SK-N-SH (cell line): ENCODE data around the gene ATP5PD. TPM values are rescaled to one million over a fixed set of nuclear protein-coding genes. Genes with fewer than 3 reads are reported as not detected.

Experiments used
- CTCF ChIA-PET: fragments of 300-600, 350-600 bp; formaldehyde crosslinking; extraction: SDS; loops from one replicate; lab custom pipeline; 2021; lab: Yijun Ruan, JAX
- POLR2A ChIA-PET: fragments of 350-600 bp; sonication (Branson Sonifier 250); formaldehyde crosslinking; extraction: SDS; loops from one replicate; lab custom pipeline; 2020; ENCODE audit warnings: antibody characterized with exemption, inconsistent platforms; lab: Yijun Ruan, JAX
- DNase-seq: peaks from one replicate; pipeline ENCODE4 v3.0.0; 2012
- H2AFZ ChIP-seq: fragments of 200-600 bp; sonication (generic); 2 replicates; pipeline ENCODE4 v1.8.1; 2016; ENCODE audit warnings: antibody characterized with exemption, mild to moderate bottlenecking, low read depth
- H3F3A ChIP-seq: fragments of 200-600 bp; sonication (generic); replicated peaks from 2 replicates; pipeline ENCODE3; 2016; ENCODE audit warnings: antibody characterized with exemption, mild to moderate bottlenecking; ENCODE audit not compliant: insufficient read depth
- H3K27ac ChIP-seq, 2 experiments: fragments of 200-500 bp in 1 of 2; fragments of 200-600 bp in 1 of 2; sonication (Bioruptor generic) in 1 of 2; sonication (generic), shearing (Covaris generic) in 1 of 2; 2 replicates each; pipeline versions ENCODE4 v1.5.1 to v1.6.1; 2014 to 2016; ENCODE audit warnings: low read depth in 2 of 2, inconsistent platforms in 1 of 2, low read length in 1 of 2, mild to moderate bottlenecking in 1 of 2, mixed read lengths in 1 of 2
- H3K27me3 ChIP-seq: fragments of 200-600 bp; sonication (generic), shearing (Covaris generic); 2 replicates; pipeline ENCODE4 v1.6.1; 2016; ENCODE audit warnings: mixed run types; ENCODE audit not compliant: insufficient read depth
- H3K36me3 ChIP-seq, 2 experiments: fragments of 200-500 bp in 1 of 2; fragments of 200-600 bp in 1 of 2; sonication (Bioruptor generic) in 1 of 2; sonication (generic) in 1 of 2; replicated peaks in 1 of 2; 2 replicates each; pipeline versions ENCODE3 to v1.5.1; 2014 to 2016; ENCODE audit warnings: low read length in 1 of 2, mild to moderate bottlenecking in 1 of 2; ENCODE audit not compliant: insufficient read depth in 2 of 2, control insufficient read depth in 1 of 2
- H3K4me1 ChIP-seq, 2 experiments: fragments of 200-500 bp in 1 of 2; fragments of 200-600 bp in 1 of 2; sonication (Bioruptor generic) in 1 of 2; sonication (generic), shearing (Covaris generic) in 1 of 2; 2 replicates each; pipeline versions ENCODE4 v1.5.1 to v1.6.1; 2014 to 2016; ENCODE audit warnings: low read depth in 1 of 2, low read length in 1 of 2, mixed run types in 1 of 2; ENCODE audit not compliant: insufficient read depth in 2 of 2, control insufficient read depth in 1 of 2
- H3K4me2 ChIP-seq: fragments of 200-600 bp; sonication (generic), shearing (Covaris generic); 2 replicates; pipeline ENCODE4 v1.6.1; 2017; ENCODE audit warnings: mixed run types
- H3K4me3 ChIP-seq, 2 experiments: fragments of 200-500 bp in 1 of 2; fragments of 200-600 bp in 1 of 2; sonication (Bioruptor generic) in 1 of 2; sonication (generic), shearing (Covaris generic) in 1 of 2; 2 replicates each; pipeline versions ENCODE4 v1.5.1 to v1.8.1; 2014 to 2016; ENCODE audit warnings: low read depth in 2 of 2, inconsistent platforms in 1 of 2, low read length in 1 of 2, mild to moderate bottlenecking in 1 of 2, mixed read lengths in 1 of 2, moderate library complexity in 1 of 2
- H3K79me2 ChIP-seq: fragments of 200-600 bp; sonication (generic); 2 replicates; pipeline ENCODE4 v1.8.1; 2017; ENCODE audit warnings: mild to moderate bottlenecking; ENCODE audit not compliant: insufficient read depth
- H3K9ac ChIP-seq: fragments of 200-600 bp; sonication (generic); 2 replicates; pipeline ENCODE4 v1.6.1; 2017; ENCODE audit warnings: mixed run types
- H3K9me2 ChIP-seq: fragments of 200-600 bp; sonication (generic); 2 replicates; pipeline ENCODE4 v1.6.1; 2017; ENCODE audit warnings: mixed run types
- H3K9me3 ChIP-seq: fragments of 200-600 bp; sonication (generic); 2 replicates; pipeline ENCODE4 v1.6.1; 2017; ENCODE audit warnings: mixed run types, mild to moderate bottlenecking, moderate library complexity
- H4K20me1 ChIP-seq: fragments of 200-600 bp; sonication (generic); 2 replicates; pipeline ENCODE4 v1.6.1; 2017; ENCODE audit warnings: mild to moderate bottlenecking, mixed run types; ENCODE audit not compliant: insufficient read depth
- ELF1 ChIP-seq: IDR thresholded peaks from 2 replicates; pipeline ENCODE4 v1.4.0; 2012
- EP300 ChIP-seq, 2 experiments: IDR thresholded peaks; 2 replicates each; pipeline versions ENCODE4 v1.4.0 to v1.6.1; 2012; ENCODE audit warnings: borderline replicate concordance in 1 of 2, low read depth in 1 of 2, low read length in 1 of 2
- FOXJ3 ChIP-seq: sonication (generic); formaldehyde crosslinking; IDR thresholded peaks from 2 replicates; pipeline ENCODE4 v1.5.1; 2020; ENCODE audit warnings: mild to moderate bottlenecking, missing genetic modification reagents
- FOXM1 ChIP-seq: IDR thresholded peaks from 2 replicates; pipeline ENCODE4 v1.4.0; 2012; ENCODE audit warnings: low read depth, mild to moderate bottlenecking
- GATA2 ChIP-seq: sonication (generic); formaldehyde crosslinking; IDR thresholded peaks from 2 replicates; pipeline ENCODE4 v1.5.0; 2020; ENCODE audit warnings: mild to moderate bottlenecking, missing genetic modification reagents
- MXI1 ChIP-seq: IDR thresholded peaks from 2 replicates; pipeline ENCODE4 v1.6.1; 2012; ENCODE audit warnings: mild to moderate bottlenecking, low read depth, low read length, improper control_type of control experiment
- PBX3 ChIP-seq: IDR thresholded peaks from 2 replicates; pipeline ENCODE4; 2012
- RAD21 ChIP-seq: IDR thresholded peaks from 2 replicates; pipeline ENCODE4 v1.6.1; 2012; ENCODE audit warnings: mild to moderate bottlenecking, low read length
- RCOR1 ChIP-seq: fragments of 150-350 bp; IDR thresholded peaks from 2 replicates; pipeline ENCODE4 v1.6.1; 2017; ENCODE audit warnings: antibody characterized with exemption, low read length
- REST ChIP-seq: IDR thresholded peaks from 2 replicates; pipeline ENCODE4 v1.6.1; 2012; ENCODE audit warnings: mild to moderate bottlenecking, low read depth, low read length, moderate library complexity
- TAF1 ChIP-seq: IDR thresholded peaks from 2 replicates; pipeline ENCODE4 v1.6.1; 2012; ENCODE audit warnings: low read depth, mild to moderate bottlenecking, low read length, moderate library complexity, borderline replicate concordance
- TCF12 ChIP-seq: IDR thresholded peaks from 2 replicates; pipeline ENCODE4 v1.4.0; 2012
- YY1 ChIP-seq: IDR thresholded peaks from 2 replicates; pipeline ENCODE4 v1.4.0; 2012; ENCODE audit warnings: low read depth, mild to moderate bottlenecking
- WGBS: methylation state at CpG from one replicate; pipeline ENCODE4 v1.1.6; 2017; ENCODE audit warnings: low lambda C conversion rate; 5-methylcytosine and 5-hydroxymethylcytosine counted together
- polyA plus RNA-seq, 3 experiments: library from polyadenylated mRNA; depleted of rRNA; stranded (reverse); fragments of >200 nt; gene quantifications; 2 replicates each; pipeline ENCODE4 v1.2.3, GENCODE V29; 2012
- TF ChIP-seq, protein P1 (sequence below): IDR thresholded peaks from 2 replicates; pipeline ENCODE4 v1.4.0; 2012; ENCODE audit warnings: low read depth, borderline replicate concordance

Gene ATP5PD
- polyA plus RNA-seq, 1 of the 3 experiments (the other 2 are of a cell fraction) = 354 TPM

DNA sequence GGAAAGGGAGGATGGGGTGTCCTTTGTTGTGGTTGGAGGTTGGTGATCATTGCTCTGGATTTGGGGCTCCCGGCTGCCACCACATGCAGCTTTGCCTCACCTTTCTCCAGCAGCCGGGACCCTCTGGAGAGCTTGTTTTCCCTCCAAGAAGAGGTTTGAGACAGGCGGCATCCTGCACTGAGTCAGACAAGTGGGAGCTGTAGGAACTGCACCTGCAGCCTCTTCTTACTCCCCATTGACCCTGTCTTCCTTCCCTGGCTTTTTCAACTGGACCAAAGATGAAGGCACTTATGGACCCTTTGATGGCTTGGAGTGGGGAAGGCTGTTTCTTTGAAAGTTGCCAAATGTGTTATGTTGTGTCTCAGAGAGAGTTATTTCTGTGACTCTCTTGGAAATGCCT is 16.9 kb upstream of the ATP5PD start:
- H3K4me2 ChIP-seq = no peak overlapping the region
- TF ChIP-seq MXI1 = no peak
- CTCF ChIA-PET = interaction anchor here (0.8 to 1.8 kb wide), 10 partner anchors 10 to 140 kb away, joined by 3 to 9 read pairs (median 4); partner anchors contain the start of genes KCTD2, MRPL58, OTOP2 and USH1G
- H4K20me1 ChIP-seq = no peaks in the 10 kb centered on the region
- POLR2A ChIA-PET = no interaction called here
- no peaks in the 10 kb centered on the region for H3K4me1 ChIP-seq
- no peaks in the 10 kb centered on the region for H3K79me2 ChIP-seq
- H2AFZ ChIP-seq = no peak overlapping the region
- WGBS = 90% methylated on average over 3 of the region's 3 CpGs
- H3K4me3 ChIP-seq = no peak overlapping the region
- H3K27ac ChIP-seq = no peak overlapping the region
- DNase-seq = no peak
- H3K36me3 ChIP-seq = peaks cover 24 to 64% of the 10 kb centered on the region in 2 experiments
- H3K9me3 ChIP-seq = no peaks in the 10 kb centered on the region
- H3K9me2 ChIP-seq = no peaks in the 10 kb centered on the region
- no peaks in the 10 kb centered on the region for H3F3A ChIP-seq
- H3K9ac ChIP-seq = no peak overlapping the region
- H3K27me3 ChIP-seq = no peaks in the 10 kb centered on the region

DNA sequence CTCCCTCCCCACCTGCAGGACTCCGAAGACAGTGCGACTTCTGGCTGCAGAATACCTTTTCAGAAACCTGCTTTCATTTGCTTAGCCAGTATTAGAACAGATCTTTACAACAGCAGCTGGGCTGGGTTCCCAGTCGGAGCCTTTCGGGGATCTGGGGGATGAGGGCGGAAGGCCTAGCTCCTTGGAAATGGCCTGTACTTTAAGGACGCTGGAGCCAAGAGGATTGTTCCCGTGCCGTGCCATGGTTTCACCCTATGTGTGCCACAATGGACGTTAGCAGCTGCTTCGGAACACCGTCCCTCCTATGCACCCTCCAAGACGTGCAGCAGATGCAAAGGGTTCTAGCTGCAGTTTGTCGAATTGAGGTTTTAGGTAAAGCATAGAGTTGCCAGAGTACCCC is 16.4 kb upstream of the ATP5PD start:
- no peak for DNase-seq
- no peaks in the 10 kb centered on the region for H3K9me3 ChIP-seq
- TF ChIP-seq FOXM1 (no peak), TAF1 (no peak), RAD21 (no peak), ELF1 (no peak), FOXJ3 (no peak), YY1 (no peak), TCF12 (no peak), PBX3 (no peak), RCOR1 (no peak)
- TF ChIP-seq, all 33 proteins: peak for 0
- CTCF ChIA-PET = interaction anchor here (0.8 to 1.8 kb wide), 11 partner anchors 9 to 140 kb away, joined by 3 to 9 read pairs (median 3); partner anchors contain the start of genes KCTD2, MRPL58, NT5C and OTOP2
- Histone ChIP-seq H3K9ac (no peak overlapping the region), H2AFZ (no peak overlapping the region), H3K4me2 (no peak overlapping the region), H3K4me1 (no peaks in the 10 kb centered on the region), H3K36me3 (peaks cover 26 to 64% of the 10 kb centered on the region in 2 experiments), H3K27me3 (no peaks in the 10 kb centered on the region), H3K27ac (no peak overlapping the region), H3K79me2 (peaks cover 2% of the 10 kb centered on the region; the same call in 1 of the 2 replicates), H3K4me3 (no peak overlapping the region), H3K9me2 (no peaks in the 10 kb centered on the region), H3F3A (no peaks in the 10 kb centered on the region), H4K20me1 (no peaks in the 10 kb centered on the region)
- 91% methylated on average over 12 of the region's 13 CpGs for WGBS
- POLR2A ChIA-PET = interaction anchor here (0.6 to 1.0 kb wide), 2 partner anchors 11 to 17 kb away, joined by 3 read pairs; no protein-coding TSS in a partner anchor

- H3K27ac ChIP-seq = no peak overlapping the region
- no peak overlapping the region for H3K9ac ChIP-seq
- H3K4me3 ChIP-seq = no peak overlapping the region
- no peak for DNase-seq
- H3K9me3 ChIP-seq = no peaks in the 10 kb centered on the region
- H3K36me3 ChIP-seq = peaks cover 36 to 66% of the 10 kb centered on the region in 2 experiments
- H3K4me2 ChIP-seq = no peak overlapping the region
- H2AFZ ChIP-seq = no peak overlapping the region
- H3K4me1 ChIP-seq = no peaks in the 10 kb centered on the region
- ChIA-PET POLR2A (interaction anchor here (0.9 kb wide), 1 partner anchor 100 kb away, joined by 3 read pairs; no protein-coding TSS in a partner anchor), CTCF (interaction anchor here (1.0 to 3.4 kb wide), 9 partner anchors 8 to 140 kb away, joined by 3 to 19 read pairs (median 4); partner anchors contain the start of genes HID1 and NT5C)
- H3K27me3 ChIP-seq = no peaks in the 10 kb centered on the region
- no peaks in the 10 kb centered on the region for H4K20me1 ChIP-seq
- no peaks in the 10 kb centered on the region for H3F3A ChIP-seq
- H3K9me2 ChIP-seq = no peaks in the 10 kb centered on the region
- WGBS = 89% methylated on average over 8 of the region's 8 CpGs
- H3K79me2 ChIP-seq = peaks cover 7% of the 10 kb centered on the region; the same call in 1 of the 2 replicates
- no peak for TF ChIP-seq EP300 (IDR thresholded peaks at IDR 0.05; ENCODE audit: borderline replicate concordance in 1 of 2, low read depth in 1 of 2, low read length in 1 of 2)
- no peak for TF ChIP-seq GATA2 (CRISPR knock-in tag)
- TF ChIP-seq PBX3 = no peak
- TF ChIP-seq TCF12 = no peak
- TF ChIP-seq, protein P1, sequence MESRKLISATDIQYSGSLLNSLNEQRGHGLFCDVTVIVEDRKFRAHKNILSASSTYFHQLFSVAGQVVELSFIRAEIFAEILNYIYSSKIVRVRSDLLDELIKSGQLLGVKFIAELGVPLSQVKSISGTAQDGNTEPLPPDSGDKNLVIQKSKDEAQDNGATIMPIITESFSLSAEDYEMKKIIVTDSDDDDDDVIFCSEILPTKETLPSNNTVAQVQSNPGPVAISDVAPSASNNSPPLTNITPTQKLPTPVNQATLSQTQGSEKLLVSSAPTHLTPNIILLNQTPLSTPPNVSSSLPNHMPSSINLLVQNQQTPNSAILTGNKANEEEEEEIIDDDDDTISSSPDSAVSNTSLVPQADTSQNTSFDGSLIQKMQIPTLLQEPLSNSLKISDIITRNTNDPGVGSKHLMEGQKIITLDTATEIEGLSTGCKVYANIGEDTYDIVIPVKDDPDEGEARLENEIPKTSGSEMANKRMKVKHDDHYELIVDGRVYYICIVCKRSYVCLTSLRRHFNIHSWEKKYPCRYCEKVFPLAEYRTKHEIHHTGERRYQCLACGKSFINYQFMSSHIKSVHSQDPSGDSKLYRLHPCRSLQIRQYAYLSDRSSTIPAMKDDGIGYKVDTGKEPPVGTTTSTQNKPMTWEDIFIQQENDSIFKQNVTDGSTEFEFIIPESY = no peak
- TF ChIP-seq REST = no peak
These were observed 14.8 kb upstream of the ATP5PD start for GRCh38 chr17:75061618-75062017.
